Heart left ventricle (tissue), 16 donors: ENCODE data around the gene MED16. TPM values are rescaled to one million over a fixed set of nuclear protein-coding genes. Genes with fewer than 3 reads are reported as not detected.
"Not testable (repeated sequence)": the region's sequence is repeated elsewhere in the genome, so short reads cannot be mapped to it uniquely, and the experiment has no call there.

Source experiments
- ATAC-seq, 4 donors: fragments of 200-7000 bp; cut with Tn5 transposase; one replicate each; pipeline ENCODE4 v1.9.1; 2020 to 2022; ENCODE audit warnings: moderate library complexity in 4 of 4, mild to moderate bottlenecking in 3 of 4, moderate number of reproducible peaks in 1 of 4
- DNase-seq, 5 donors: peaks; one replicate each; pipeline ENCODE4 v3.0.0-alpha.2; 2020
- H3K27ac ChIP-seq, 12 donors: fragments of 200-600 bp; sonication (generic) in 4 of 12; one replicate each; pipeline versions ENCODE4 v1.5.0 to v1.8.0; 2016 to 2022; ENCODE audit warnings: mild to moderate bottlenecking in 2 of 12
- H3K27me3 ChIP-seq, 9 donors: fragments of 200-600 bp; sonication (generic) in 2 of 9; one replicate each; pipeline versions ENCODE4 v1.5.1 to v1.8.0; 2016 to 2022; ENCODE audit warnings: mild to moderate bottlenecking in 3 of 9
- H3K36me3 ChIP-seq, 9 donors: fragments of 200-600 bp; sonication (generic) in 2 of 9; one replicate each; pipeline versions ENCODE4 v1.5.0 to v1.8.0; 2018 to 2022; ENCODE audit warnings: mild to moderate bottlenecking in 2 of 9
- H3K4me1 ChIP-seq, 12 donors: fragments of 200-600 bp; sonication (generic) in 4 of 12; one replicate each; pipeline versions ENCODE4 v1.5.0 to v1.8.0; 2016 to 2022; ENCODE audit warnings: mild to moderate bottlenecking in 3 of 12
- H3K4me3 ChIP-seq, 12 donors: fragments of 200-600 bp; sonication (generic) in 4 of 12; one replicate each; pipeline versions ENCODE4 v1.5.0 to v1.8.0; 2017 to 2022; ENCODE audit warnings: mild to moderate bottlenecking in 9 of 12, moderate library complexity in 4 of 12
- H3K9me3 ChIP-seq, 12 donors: fragments of 200-600 bp; sonication (generic) in 4 of 12; one replicate each; pipeline versions ENCODE4 v1.5.0 to v1.8.0; 2016 to 2022; ENCODE audit warnings: mild to moderate bottlenecking in 1 of 12
- POLR2A ChIP-seq, 2 donors: fragments of 450-650 bp; IDR thresholded peaks; one replicate each; pipeline ENCODE4 v1.6.1; 2017; ENCODE audit warnings: antibody characterized with exemption in 2 of 2, mild to moderate bottlenecking in 2 of 2, moderate library complexity in 2 of 2
- WGBS, 4 donors: extraction: QIAGEN DNeasy Blood & Tissue Kit in 2 of 4; methylation state at CpG; one replicate each; pipeline versions ENCODE4 v1.1.5 to v1.1.7; 2013 to 2018; 5-methylcytosine and 5-hydroxymethylcytosine counted together
- intact Hi-C, 10 donors: fragments of 100-400 bp; cut with DNase I; formaldehyde crosslinking; loops; one replicate each; pipeline versions ENCODE4 v1.11.1 to v1.14.2; 2022
- polyA plus RNA-seq, 2 donors: library from polyadenylated mRNA; stranded (reverse); fragments of 200-250 nt; gene quantifications; one replicate each; pipeline ENCODE4 v1.2.3, GENCODE V29; 2013
- total RNA-seq, 9 donors: library from RNA; depleted of rRNA in 2 of 9; stranded (reverse); fragments of >200 nt in 2 of 9; fragmentation: NEBNext Ultra II Directional in 3 of 9; extraction: Animal tissue kit (Norgen Biotek cat#: 25700) in 3 of 9; gene quantifications; one replicate each; pipeline versions ENCODE4 v1.1.0 to v1.2.4, GENCODE V29; 2016 to 2023
- TF ChIP-seq, protein P1 (sequence below), 12 donors: fragments of 200-600 bp; sonication (generic) in 4 of 12; IDR thresholded peaks; one replicate each; pipeline versions ENCODE4 v1.5.0 to v1.8.0; 2018 to 2022; ENCODE audit warnings: antibody characterized with exemption in 12 of 12, mild to moderate bottlenecking in 5 of 12
- donor health status: ischemic (EF 13 %, LVEDD 7.1; RV severe dilation, severe dysfunction).
- donor health status: healthy with polysubstance abuse.
- donor health status: DM: no; HTN: yes; CAD: no.
- donor health status: DM: no; HTN: no; CAD: no.
- donor health status: ischemic (EF 25% LVEDD 6.9; RV normal size, moderate dysfunction).
- donor health status: ischemic (EF 25% LVEDD 5.7; RV mildly dilated, moderate dysfunction).
- donor health status: healthy.
- donor health status: DM: yes; HTN: yes; CAD: no.
- donor health status: ischemic (EF 35%, LVEDD 5.7; RV mildly dilated, moderate dysfunction).
- donor health status: nonischemic (EF 11% LVEDD 7.7; RV severe dilation, severe dysfunction).
- donor health status: DM: yes; HTN: yes; CAD: no.
- donor health status: PGD.
- donor health status: ischemic (EF 29% LVEDD 5.4; RV normal size, mild dysfunction).
- donor health status: nonischemic (EF 23%, LVEDD 6.1; RV moderate dilation, normal function).

MED16 gene
- total and polyA plus RNA-seq, 11 donors: 17.5 to 41.9 (median 26.2) TPM

DNA sequence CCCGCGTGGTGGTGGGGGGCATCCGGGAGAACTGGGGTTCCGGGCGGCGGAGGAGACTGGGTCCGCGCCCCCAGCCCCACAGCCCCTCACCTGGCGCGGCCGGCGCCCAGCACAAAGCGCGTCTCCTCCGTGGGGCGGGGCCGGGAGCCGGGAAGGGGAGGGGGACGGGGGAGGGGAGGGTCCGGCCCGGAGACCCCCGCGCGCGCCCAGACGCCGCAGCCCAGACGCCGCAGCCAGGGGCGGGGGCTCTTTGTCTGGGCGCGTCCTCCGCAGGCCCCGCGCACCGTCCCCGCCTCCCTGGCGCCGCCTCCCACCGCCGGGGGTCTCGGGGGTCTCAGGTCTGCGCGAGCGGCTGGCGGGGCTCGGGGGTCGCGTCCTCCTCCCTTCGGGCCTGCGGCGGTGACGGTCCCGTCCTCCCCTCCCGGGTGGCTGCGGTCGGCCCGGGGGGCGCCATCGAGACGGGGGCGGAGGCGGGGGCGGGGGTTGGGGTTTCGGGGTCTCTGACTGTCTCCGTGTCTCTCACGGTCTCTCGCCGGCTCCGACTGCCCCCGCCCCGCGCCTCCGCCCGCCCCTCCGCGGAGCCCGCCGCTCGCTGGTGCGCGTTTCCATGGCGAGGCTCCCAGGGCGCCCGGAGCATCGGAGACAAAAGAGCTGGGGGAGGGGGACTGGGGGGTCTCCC, 71.0 kb downstream of the MED16 start, which contains the start of gene PLPPR3:
Gene PLPPR3 (minus strand): TSS at position 131 of the 679 bp plus-strand sequence. CDS start 396 bp downstream, outside the sequence.
- TF ChIP-seq, protein P1, sequence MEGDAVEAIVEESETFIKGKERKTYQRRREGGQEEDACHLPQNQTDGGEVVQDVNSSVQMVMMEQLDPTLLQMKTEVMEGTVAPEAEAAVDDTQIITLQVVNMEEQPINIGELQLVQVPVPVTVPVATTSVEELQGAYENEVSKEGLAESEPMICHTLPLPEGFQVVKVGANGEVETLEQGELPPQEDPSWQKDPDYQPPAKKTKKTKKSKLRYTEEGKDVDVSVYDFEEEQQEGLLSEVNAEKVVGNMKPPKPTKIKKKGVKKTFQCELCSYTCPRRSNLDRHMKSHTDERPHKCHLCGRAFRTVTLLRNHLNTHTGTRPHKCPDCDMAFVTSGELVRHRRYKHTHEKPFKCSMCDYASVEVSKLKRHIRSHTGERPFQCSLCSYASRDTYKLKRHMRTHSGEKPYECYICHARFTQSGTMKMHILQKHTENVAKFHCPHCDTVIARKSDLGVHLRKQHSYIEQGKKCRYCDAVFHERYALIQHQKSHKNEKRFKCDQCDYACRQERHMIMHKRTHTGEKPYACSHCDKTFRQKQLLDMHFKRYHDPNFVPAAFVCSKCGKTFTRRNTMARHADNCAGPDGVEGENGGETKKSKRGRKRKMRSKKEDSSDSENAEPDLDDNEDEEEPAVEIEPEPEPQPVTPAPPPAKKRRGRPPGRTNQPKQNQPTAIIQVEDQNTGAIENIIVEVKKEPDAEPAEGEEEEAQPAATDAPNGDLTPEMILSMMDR (IDR thresholded peaks at IDR 0.05): no peak
- TF ChIP-seq POLR2A (IDR thresholded peaks at IDR 0.05): no peak
- ATAC-seq (peak in 1 of 4 donors; percentile 13), DNase-seq (no peak)
- intact Hi-C loops: no loop called here
- Histone ChIP-seq H3K27ac (no peak within 1 kb of the TSS), H3K4me3 (peak within 1 kb of the TSS; percentile 15 to 52 (median 46)), H3K4me1 (peaks cover 0 to 20% (median 10%) of the 10 kb centered on the region in 12 donors), H3K9me3 (no peaks in the 10 kb centered on the region), H3K36me3 (no peaks in the 10 kb centered on the region), H3K27me3 (peaks cover 11 to 31% (median 23%) of the 10 kb centered on the region in 9 donors)
- WGBS, 4 donors: 0 to 2% (median 1%) methylated on average over 4 to 82 of the region's 86 CpGs

DNA sequence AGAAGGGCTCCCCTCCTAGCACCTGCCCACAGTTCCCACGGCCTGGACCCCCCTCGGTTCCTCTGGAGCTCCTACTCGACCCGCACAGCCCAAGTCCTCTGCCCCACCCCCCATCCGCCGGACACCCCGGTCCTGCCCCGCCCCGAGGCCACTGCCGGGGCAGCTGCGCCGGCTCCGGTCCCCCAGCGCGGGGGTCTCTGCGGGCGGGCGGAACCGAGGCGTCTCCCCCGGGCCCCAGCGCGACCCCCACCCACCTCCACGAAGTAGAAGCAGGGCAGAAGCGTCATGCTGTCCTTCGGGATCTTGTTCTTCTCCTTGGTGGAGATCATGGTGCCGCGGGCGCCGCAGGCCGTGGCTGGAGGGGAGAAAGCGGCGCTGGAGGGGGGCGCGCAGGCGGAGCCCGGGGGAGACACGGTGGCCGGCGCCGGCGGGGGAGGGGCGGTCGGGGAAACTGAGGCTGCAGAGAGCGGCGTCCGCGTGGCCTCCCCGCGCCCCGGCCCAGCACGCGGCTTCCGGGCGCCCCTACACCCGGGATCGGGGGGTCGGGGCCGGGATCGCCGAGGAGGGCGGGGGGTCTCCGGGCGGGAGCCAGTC, 71.7 kb downstream of the MED16 start:
- peak in 1 of 5 donors; percentile 25 for DNase-seq
- Histone ChIP-seq H3K36me3 (no peaks in the 10 kb centered on the region), H3K27me3 (peaks cover 11 to 31% (median 23%) of the 10 kb centered on the region in 9 donors), H3K4me1 (peaks cover 0 to 20% (median 10%) of the 10 kb centered on the region in 12 donors), H3K9me3 (no peaks in the 10 kb centered on the region), H3K4me3 (peak overlapping the region; percentile 15 to 52 (median 46)), H3K27ac (no peak overlapping the region)
- intact Hi-C loops: no loop called here
- ATAC-seq: peak in 2 of 4 donors; percentile 9 to 36
- TF ChIP-seq, protein P1 (IDR thresholded peaks at IDR 0.05): no peak
- TF ChIP-seq POLR2A (IDR thresholded peaks at IDR 0.05): no peak
- 2 to 4% (median 2%) methylated on average over 11 to 64 of the region's 64 CpGs for WGBS, 4 donors

DNA sequence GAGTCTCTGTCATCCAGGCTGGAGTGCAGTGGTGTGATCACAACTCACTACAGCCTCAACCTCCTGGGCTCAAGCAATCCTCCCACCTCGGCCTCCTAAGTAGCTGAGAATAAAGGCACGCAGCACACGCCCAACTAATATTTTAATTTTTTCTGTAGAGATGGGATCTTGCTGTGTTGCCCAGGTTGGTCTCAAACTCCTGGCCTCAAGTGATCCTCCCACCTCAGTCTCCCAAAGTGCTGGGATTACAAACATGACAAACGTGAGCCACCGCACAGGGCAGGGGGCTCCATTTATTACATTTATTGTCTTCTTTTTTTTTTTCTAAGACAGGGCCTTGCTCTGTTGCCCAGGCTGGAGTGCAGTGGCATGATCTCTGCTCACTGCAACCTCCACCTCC, 72.8 kb downstream of the MED16 start:
- H3K9me3 ChIP-seq, ATAC-seq, intact Hi-C loops, DNase-seq, H3K36me3 ChIP-seq, H3K27ac ChIP-seq, H3K4me3 ChIP-seq: not testable (repeated sequence)
- WGBS, 4 donors: 79 to 96% (median 90%) methylated on average over 5 of the region's 5 CpGs
- H3K4me1 ChIP-seq: peaks cover 0 to 20% (median 10%) of the 10 kb centered on the region in 12 donors
- H3K27me3 ChIP-seq: peaks cover 11 to 31% (median 23%) of the 10 kb centered on the region in 9 donors

Other genes starting within 250 kb of the MED16 start
- 100 to 1,000 TPM in 1 of 9 donors, 10 to 100 TPM in 8; 21.6 to 105 (median 29.4) TPM for gene RNF126, start 230.0 kb downstream of the MED16 start, total RNA-seq
- 10 to 100 TPM; 23.5 to 45.2 TPM for gene RNF126, start 230.0 kb downstream of the MED16 start, polyA plus RNA-seq
- gene FSTL3, start 216.8 kb downstream of the MED16 start, total RNA-seq: 100 to 1,000 TPM in 4 of 9 donors, 10 to 100 TPM in 5; 41.7 to 347 (median 99.9) TPM
- 100 to 1,000 TPM; 131 to 376 TPM for gene FSTL3, start 216.8 kb downstream of the MED16 start, polyA plus RNA-seq
- not detected for gene PRSS57, start 197.7 kb downstream of the MED16 start, total RNA-seq
- gene PRSS57, start 197.7 kb downstream of the MED16 start, polyA plus RNA-seq: not detected
- 10 to 100 TPM; 13.5 to 42.3 (median 23.3) TPM for gene PALM, start 184.3 kb downstream of the MED16 start, total RNA-seq
- 10 to 100 TPM; 15.7 to 23.8 TPM for gene PALM, start 184.3 kb downstream of the MED16 start, polyA plus RNA-seq
- gene MISP, start 142.1 kb downstream of the MED16 start, total RNA-seq: 1 to 10 TPM in 1 of 9 donors, not detected in 8; 1.1 TPM
- gene MISP, start 142.1 kb downstream of the MED16 start, polyA plus RNA-seq: under 1 TPM in 1 of 2 donors, not detected in 1; 0.06 TPM
- 100 to 1,000 TPM in 1 of 9 donors, 10 to 100 TPM in 8; 47.6 to 144 (median 55.6) TPM for gene PTBP1, start 95.7 kb downstream of the MED16 start, total RNA-seq
- 10 to 100 TPM; 39.2 to 52.2 TPM for gene PTBP1, start 95.7 kb downstream of the MED16 start, polyA plus RNA-seq
- gene PLPPR3, start 71.2 kb downstream of the MED16 start, total RNA-seq: under 1 TPM in 3 of 9 donors, not detected in 6; 0.10 to 0.50 (median 0.14) TPM
- not detected for gene PLPPR3, start 71.2 kb downstream of the MED16 start, polyA plus RNA-seq
- 1 to 10 TPM in 1 of 9 donors, under 1 TPM in 1, not detected in 7; 0.20 to 3.3 TPM for gene AZU1, start 65.3 kb downstream of the MED16 start, total RNA-seq
- under 1 TPM in 1 of 2 donors, not detected in 1; 0.11 TPM for gene AZU1, start 65.3 kb downstream of the MED16 start, polyA plus RNA-seq
- gene PRTN3, start 52.2 kb downstream of the MED16 start, total RNA-seq: under 1 TPM in 1 of 9 donors, not detected in 8; 0.40 TPM
- under 1 TPM in 1 of 2 donors, not detected in 1; 0.11 TPM for gene PRTN3, start 52.2 kb downstream of the MED16 start, polyA plus RNA-seq
- 1 to 10 TPM in 2 of 9 donors, under 1 TPM in 2, not detected in 5; 0.42 to 1.8 (median 1.3) TPM for gene ELANE, start 40.9 kb downstream of the MED16 start, total RNA-seq
- gene ELANE, start 40.9 kb downstream of the MED16 start, polyA plus RNA-seq: 1 to 10 TPM in 1 of 2 donors, under 1 TPM in 1; 0.53 to 1.4 TPM
- 100 to 1,000 TPM in 4 of 9 donors, 10 to 100 TPM in 5; 24.2 to 586 (median 84.5) TPM for gene CFD, start 33.5 kb downstream of the MED16 start, total RNA-seq
- 100 to 1,000 TPM; 123 to 262 TPM for gene CFD, start 33.5 kb downstream of the MED16 start, polyA plus RNA-seq
- not detected for gene RNU6-9, start 297 bp upstream of the MED16 start, total RNA-seq
- not detected for gene RNU6-9, start 297 bp upstream of the MED16 start, polyA plus RNA-seq
- 10 to 100 TPM; 17.1 to 35.5 (median 23.8) TPM for gene R3HDM4, start 20.0 kb upstream of the MED16 start, total RNA-seq
- gene R3HDM4, start 20.0 kb upstream of the MED16 start, polyA plus RNA-seq: 10 to 100 TPM; 30.4 to 47.1 TPM
- not detected for gene KISS1R, start 24.1 kb upstream of the MED16 start, total RNA-seq
- gene KISS1R, start 24.1 kb upstream of the MED16 start, polyA plus RNA-seq: not detected
- 10 to 100 TPM in 1 of 9 donors, 1 to 10 TPM in 8; 1.9 to 15.7 (median 5.8) TPM for gene ARID3A, start 32.8 kb upstream of the MED16 start, total RNA-seq
- gene ARID3A, start 32.8 kb upstream of the MED16 start, polyA plus RNA-seq: 1 to 10 TPM; 3.9 to 5.9 TPM
- 10 to 100 TPM; 15.6 to 36.3 (median 19.2) TPM for gene WDR18, start 91.2 kb upstream of the MED16 start, total RNA-seq
- gene WDR18, start 91.2 kb upstream of the MED16 start, polyA plus RNA-seq: 10 to 100 TPM; 31.9 to 34.5 TPM
- under 1 TPM in 2 of 9 donors, not detected in 7; 0.09 to 0.51 TPM for gene GRIN3B, start 107.2 kb upstream of the MED16 start, total RNA-seq
- under 1 TPM in 1 of 2 donors, not detected in 1; 0.01 TPM for gene GRIN3B, start 107.2 kb upstream of the MED16 start, polyA plus RNA-seq
- 100 to 1,000 TPM in 7 of 9 donors, 10 to 100 TPM in 2; 95.1 to 189 (median 112) TPM for gene TMEM259, start 127.9 kb upstream of the MED16 start, total RNA-seq
- gene TMEM259, start 127.9 kb upstream of the MED16 start, polyA plus RNA-seq: 100 to 1,000 TPM; 131 to 148 TPM
- not detected for gene RNU6-2, start 128.3 kb upstream of the MED16 start, total RNA-seq
- gene RNU6-2, start 128.3 kb upstream of the MED16 start, polyA plus RNA-seq: not detected
- 10 to 100 TPM; 26.2 to 98.5 (median 61.6) TPM for gene CNN2, start 133.4 kb upstream of the MED16 start, total RNA-seq
- 10 to 100 TPM; 43.8 to 45.3 TPM for gene CNN2, start 133.4 kb upstream of the MED16 start, polyA plus RNA-seq
- gene ABCA7, start 146.9 kb upstream of the MED16 start, total RNA-seq: 10 to 100 TPM in 4 of 9 donors, 1 to 10 TPM in 5; 5.9 to 12.4 (median 9.2) TPM
- 1 to 10 TPM; 2.9 to 8.8 TPM for gene ABCA7, start 146.9 kb upstream of the MED16 start, polyA plus RNA-seq
- 10 to 100 TPM in 3 of 9 donors, 1 to 10 TPM in 6; 1.6 to 38.2 (median 5.1) TPM for gene ARHGAP45, start 174.0 kb upstream of the MED16 start, total RNA-seq
- 1 to 10 TPM; 4.1 to 4.7 TPM for gene ARHGAP45, start 174.0 kb upstream of the MED16 start, polyA plus RNA-seq
- 100 to 1,000 TPM; 116 to 220 (median 139) TPM for gene POLR2E, start 202.2 kb upstream of the MED16 start, total RNA-seq
- 100 to 1,000 TPM; 161 to 209 TPM for gene POLR2E, start 202.2 kb upstream of the MED16 start, polyA plus RNA-seq
- 100 to 1,000 TPM; 251 to 590 (median 289) TPM for gene GPX4, start 210.8 kb upstream of the MED16 start, total RNA-seq
- 100 to 1,000 TPM; 377 to 558 TPM for gene GPX4, start 210.8 kb upstream of the MED16 start, polyA plus RNA-seq